H9 (cell line): ENCODE data around the gene PLB1. TPM values are rescaled to one million over a fixed set of nuclear protein-coding genes. Genes with fewer than 3 reads are reported as not detected.

Experiments used
- DNase-seq: peaks from one replicate; pipeline ENCODE4 v3.0.0-alpha.2; 2017
- H2AFZ ChIP-seq: one replicate; pipeline ENCODE4 v1.6.1; 2013; ENCODE audit warnings: mild to moderate bottlenecking, low read length, control low read depth, moderate library complexity
- H2AK5ac ChIP-seq: 2 replicates; pipeline ENCODE4 v1.6.1; 2013; ENCODE audit warnings: low read length, control low read depth, mixed read lengths; ENCODE audit not compliant: insufficient read length
- H2BK120ac ChIP-seq: one replicate; pipeline ENCODE4 v1.6.1; 2013; ENCODE audit warnings: low read depth, mild to moderate bottlenecking, low read length, control low read depth, inconsistent platforms; ENCODE audit not compliant: poor library complexity, severe bottlenecking
- H2BK12ac ChIP-seq: 2 replicates; pipeline ENCODE4 v1.6.1; 2013; ENCODE audit warnings: low read length, control low read depth, mixed read lengths, low read depth; ENCODE audit not compliant: insufficient read length
- H2BK15ac ChIP-seq: 2 replicates; pipeline ENCODE4 v1.6.1; 2013; ENCODE audit warnings: low read depth, low read length, control low read depth
- H2BK20ac ChIP-seq: one replicate; pipeline ENCODE4 v1.6.1; 2013; ENCODE audit warnings: low read depth, mild to moderate bottlenecking, low read length, control low read depth, inconsistent platforms; ENCODE audit not compliant: poor library complexity, severe bottlenecking
- H2BK5ac ChIP-seq: 2 replicates; pipeline ENCODE4 v1.6.1; 2013; ENCODE audit warnings: low read length, control low read depth, mixed read lengths; ENCODE audit not compliant: insufficient read length
- H3K14ac ChIP-seq: 2 replicates; pipeline ENCODE4 v1.6.1; 2013; ENCODE audit warnings: low read length, control low read depth; ENCODE audit not compliant: insufficient read depth
- H3K18ac ChIP-seq: 2 replicates; pipeline ENCODE4 v1.6.1; 2013; ENCODE audit warnings: low read depth, mild to moderate bottlenecking, mixed read lengths, low read length, control low read depth; ENCODE audit not compliant: insufficient read length
- H3K23ac ChIP-seq: 2 replicates; pipeline ENCODE4 v1.6.1; 2013; ENCODE audit warnings: low read length, control low read depth, mixed read lengths, low read depth; ENCODE audit not compliant: insufficient read length
- H3K23me2 ChIP-seq: 2 replicates; pipeline ENCODE4 v1.6.1; 2013; ENCODE audit warnings: low read depth, mild to moderate bottlenecking, mixed read lengths, low read length, control low read depth; ENCODE audit not compliant: insufficient read length, poor library complexity, severe bottlenecking
- H3K27ac ChIP-seq: 2 replicates; pipeline ENCODE4 v1.5.1; 2013; ENCODE audit warnings: low read length, control low read depth, mixed read lengths, low read depth; ENCODE audit not compliant: insufficient read length
- H3K27me3 ChIP-seq: 2 replicates; pipeline ENCODE4 v1.6.1; 2013; ENCODE audit warnings: low read length, control low read depth, inconsistent platforms; ENCODE audit not compliant: insufficient read depth
- H3K4ac ChIP-seq: 2 replicates; pipeline ENCODE4 v1.6.1; 2013; ENCODE audit warnings: low read depth, mild to moderate bottlenecking, control low read depth, inconsistent platforms, low read length, moderate library complexity
- H3K4me1 ChIP-seq: 2 replicates; pipeline ENCODE4 v1.6.1; 2013; ENCODE audit warnings: low read length, control low read depth, inconsistent platforms; ENCODE audit not compliant: insufficient read depth
- H3K4me2 ChIP-seq: 2 replicates; pipeline ENCODE4 v1.6.1; 2013; ENCODE audit warnings: low read length, control low read depth, mixed read lengths; ENCODE audit not compliant: insufficient read length, insufficient read depth
- H3K56ac ChIP-seq: 2 replicates; pipeline ENCODE4 v1.6.1; 2013; ENCODE audit warnings: low read depth, mild to moderate bottlenecking, mixed read lengths, low read length, control low read depth; ENCODE audit not compliant: insufficient read length
- H3K79me1 ChIP-seq: 2 replicates; pipeline ENCODE4 v1.6.1; 2013; ENCODE audit warnings: low read depth, mild to moderate bottlenecking, moderate library complexity, low read length, control low read depth, inconsistent platforms; ENCODE audit not compliant: insufficient read depth, poor library complexity, severe bottlenecking
- H3K79me2 ChIP-seq: 2 replicates; pipeline ENCODE4 v1.6.1; 2013; ENCODE audit warnings: low read length, control low read depth, inconsistent platforms; ENCODE audit not compliant: insufficient read depth
- H3K9ac ChIP-seq: 2 replicates; pipeline ENCODE4 v1.6.1; 2013; ENCODE audit warnings: low read length, control low read depth, mixed read lengths; ENCODE audit not compliant: insufficient read length; ENCODE audit errors: extremely low read depth
- H3K9me3 ChIP-seq: one replicate; pipeline ENCODE4 v1.6.1; 2013; ENCODE audit warnings: low read depth, low read length, inconsistent platforms; ENCODE audit not compliant: control insufficient read depth
- H3T11ph ChIP-seq: one replicate; pipeline ENCODE4 v1.6.1; 2013; ENCODE audit warnings: mild to moderate bottlenecking, low read length, control low read depth, inconsistent platforms
- H4K20me1 ChIP-seq: one replicate; pipeline ENCODE4 v1.6.1; 2013; ENCODE audit not compliant: control insufficient read depth, insufficient read length, insufficient read depth
- H4K5ac ChIP-seq: 2 replicates; pipeline ENCODE4 v1.6.1; 2013; ENCODE audit warnings: low read depth, mild to moderate bottlenecking, mixed read lengths, low read length, control low read depth; ENCODE audit not compliant: insufficient read length
- H4K8ac ChIP-seq: replicated peaks from 2 replicates; pipeline ENCODE4 v1.6.1; 2013; ENCODE audit warnings: low read length, control low read depth, mixed read lengths, low read depth; ENCODE audit not compliant: insufficient read length
- H4K91ac ChIP-seq: 2 replicates; pipeline ENCODE4 v1.6.1; 2013; ENCODE audit warnings: low read depth, mild to moderate bottlenecking, moderate library complexity, mixed read lengths, low read length, control low read depth; ENCODE audit not compliant: insufficient read length
- H3K27ac Mint-ChIP-seq, 3 experiments: 2 replicates in 2 of 3; 3 replicates in 1 of 3; pipeline ENCODE4 v1.8.0; 2020 to 2021; ENCODE audit warnings: mixed read lengths in 3 of 3, mild to moderate bottlenecking in 1 of 3, moderate library complexity in 1 of 3
- H3K27me3 Mint-ChIP-seq: 2 replicates; pipeline ENCODE4 v1.8.0; 2021; ENCODE audit warnings: low read depth, mild to moderate bottlenecking, moderate library complexity, mixed read lengths
- H3K36me3 Mint-ChIP-seq, 3 experiments: 2 replicates in 2 of 3; 3 replicates in 1 of 3; pipeline ENCODE4 v1.8.0; 2020 to 2021; ENCODE audit warnings: low read depth in 3 of 3, mixed read lengths in 3 of 3; ENCODE audit not compliant: insufficient read depth in 1 of 3
- H3K4me1 Mint-ChIP-seq, 2 experiments: 2 replicates each; pipeline ENCODE4 v1.8.0; 2020; ENCODE audit warnings: mixed read lengths in 2 of 2
- H3K4me3 Mint-ChIP-seq, 2 experiments: 2 replicates in 1 of 2; 3 replicates in 1 of 2; pipeline ENCODE4 v1.8.0; 2020 to 2021; ENCODE audit warnings: mild to moderate bottlenecking in 2 of 2, mixed read lengths in 2 of 2, moderate library complexity in 1 of 2
- H3K9me3 Mint-ChIP-seq, 2 experiments: 2 replicates in 1 of 2; 3 replicates in 1 of 2; pipeline ENCODE4 v1.8.0; 2020; ENCODE audit warnings: mild to moderate bottlenecking in 2 of 2, mixed read lengths in 2 of 2, moderate library complexity in 1 of 2
- CTCF ChIP-seq: fragments of 200-600 bp; sonication (generic); conservative IDR thresholded peaks from 3 replicates; pipeline ENCODE4 v1.8.0; 2021; ENCODE audit warnings: antibody characterized with exemption, mild to moderate bottlenecking
- WGBS: extraction: QIAGEN DNeasy Blood & Tissue Kit; methylation state at CpG from one replicate; pipeline ENCODE4 v1.1.7; 2013; ENCODE audit warnings: missing lambda C conversion rate, low lambda C conversion rate, mixed read lengths; ENCODE audit not compliant: insufficient read length; ENCODE audit errors: extremely low coverage; 5-methylcytosine and 5-hydroxymethylcytosine counted together
- total RNA-seq: library from RNA; stranded (reverse); gene quantifications from 2 replicates; pipeline ENCODE4 v1.2.1, GENCODE V29; 2021

Gene PLB1
- total RNA-seq, 1 experiment from 2014 or later: not detected

GRCh38 chr2:28636491-28636890, 140.6 kb downstream of the PLB1 start:
- H4K8ac ChIP-seq: no peak overlapping the region
- H3K4me1 ChIP-seq: no peaks in the 10 kb centered on the region
- H3K4me3 Mint-ChIP-seq: no peak overlapping the region
- H2BK120ac ChIP-seq: no peak overlapping the region
- no peaks in the 10 kb centered on the region for H3K79me1 ChIP-seq
- no peak overlapping the region for H2BK5ac ChIP-seq
- no peak overlapping the region for H3K4ac ChIP-seq
- H3K27ac Mint-ChIP-seq: no peak overlapping the region
- H3K14ac ChIP-seq: no peak overlapping the region
- H3K79me2 ChIP-seq: no peaks in the 10 kb centered on the region
- no peak overlapping the region for H2AK5ac ChIP-seq
- H3K4me2 ChIP-seq: no peak overlapping the region
- H3K9me3 ChIP-seq: no peaks in the 10 kb centered on the region
- H3K23ac ChIP-seq: no peak overlapping the region
- H3K36me3 Mint-ChIP-seq: no peaks in the 10 kb centered on the region
- peaks cover 0 to 10% of the 10 kb centered on the region in 2 experiments; a peak in 2 of 4 replicates for H3K4me1 Mint-ChIP-seq
- no peak overlapping the region for H4K91ac ChIP-seq
- H3K18ac ChIP-seq: no peak overlapping the region
- no peak overlapping the region for H2BK12ac ChIP-seq
- H3K56ac ChIP-seq: no peak overlapping the region
- DNase-seq: no peak
- H3K23me2 ChIP-seq: no peaks in the 10 kb centered on the region
- H2AFZ ChIP-seq: no peak overlapping the region
- H2BK20ac ChIP-seq: no peak overlapping the region
- H4K5ac ChIP-seq: no peak overlapping the region
- H3K9me3 Mint-ChIP-seq: no peaks in the 10 kb centered on the region; a peak in 1 of 5 replicates
- TF ChIP-seq CTCF: no peak
- H4K20me1 ChIP-seq: no peaks in the 10 kb centered on the region
- H3T11ph ChIP-seq: no peak overlapping the region
- H3K9ac ChIP-seq: no peak overlapping the region
- H3K27me3 Mint-ChIP-seq: peaks cover 4% of the 10 kb centered on the region
- no peak overlapping the region for H2BK15ac ChIP-seq
- H3K27ac ChIP-seq: no peak overlapping the region
- WGBS: no CpG with 5 or more reads among the region's 2 CpGs
- H3K27me3 ChIP-seq: no peaks in the 10 kb centered on the region
